Coronary artery (tissue), 2 donors: Measurements from ENCODE around the gene DPEP2NB.
A peak's percentile ranks its signal among the peaks of the same experiment; 100 is the strongest.

Experiments used
- DNase-seq: peaks from one replicate; pipeline ENCODE4 v3.0.0-alpha.2; 2017; ENCODE audit warnings: low spot score
- H3K27ac ChIP-seq, 2 donors: fragments of 200-600 bp; sonication (generic); one replicate each; pipeline ENCODE4 v1.5.1; 2016 to 2019
- H3K4me3 ChIP-seq: fragments of 200-600 bp; sonication (generic); 2 replicates; pipeline ENCODE4 v1.5.1; 2016; ENCODE audit warnings: mild to moderate bottlenecking, moderate library complexity
- TF ChIP-seq, protein P1 (sequence below): fragments of 200-600 bp; sonication (generic); IDR thresholded peaks from one replicate; pipeline ENCODE4 v1.5.1; 2019; ENCODE audit warnings: antibody characterized with exemption

Gene DPEP2NB

GRCh38 chr16:67965668-67966548 is 49.8 kb downstream of the DPEP2NB start:
- DNase-seq = no peak
- H3K27ac ChIP-seq = peak overlapping the region; percentile 98

GRCh38 chr16:67964477-67965131 is 51.1 kb downstream of the DPEP2NB start:
- Histone ChIP-seq H3K4me3 (peak overlapping the region; percentile 56), H3K27ac (peak overlapping the region in 1 of 2 donors; percentile 98)
- no peak for DNase-seq
- TF ChIP-seq, protein P1, sequence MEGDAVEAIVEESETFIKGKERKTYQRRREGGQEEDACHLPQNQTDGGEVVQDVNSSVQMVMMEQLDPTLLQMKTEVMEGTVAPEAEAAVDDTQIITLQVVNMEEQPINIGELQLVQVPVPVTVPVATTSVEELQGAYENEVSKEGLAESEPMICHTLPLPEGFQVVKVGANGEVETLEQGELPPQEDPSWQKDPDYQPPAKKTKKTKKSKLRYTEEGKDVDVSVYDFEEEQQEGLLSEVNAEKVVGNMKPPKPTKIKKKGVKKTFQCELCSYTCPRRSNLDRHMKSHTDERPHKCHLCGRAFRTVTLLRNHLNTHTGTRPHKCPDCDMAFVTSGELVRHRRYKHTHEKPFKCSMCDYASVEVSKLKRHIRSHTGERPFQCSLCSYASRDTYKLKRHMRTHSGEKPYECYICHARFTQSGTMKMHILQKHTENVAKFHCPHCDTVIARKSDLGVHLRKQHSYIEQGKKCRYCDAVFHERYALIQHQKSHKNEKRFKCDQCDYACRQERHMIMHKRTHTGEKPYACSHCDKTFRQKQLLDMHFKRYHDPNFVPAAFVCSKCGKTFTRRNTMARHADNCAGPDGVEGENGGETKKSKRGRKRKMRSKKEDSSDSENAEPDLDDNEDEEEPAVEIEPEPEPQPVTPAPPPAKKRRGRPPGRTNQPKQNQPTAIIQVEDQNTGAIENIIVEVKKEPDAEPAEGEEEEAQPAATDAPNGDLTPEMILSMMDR = no peak

More at GRCh38 chr16:67965668-67966548, 49.8 kb downstream of the DPEP2NB start:
- H3K4me3 ChIP-seq = peak overlapping the region; percentile 93
- TF ChIP-seq, protein P1 = no peak

- DNase-seq = no peak
- Histone ChIP-seq H3K4me3 (peak overlapping the region; percentile 56), H3K27ac (peak overlapping the region in 1 of 2 donors; percentile 98)
- TF ChIP-seq, protein P1 = no peak
Observed at GRCh38 chr16:67963662-67964321, 51.9 kb downstream of the DPEP2NB start.
